HepG2 (cell line): ENCODE results near the gene KLRF2. TPM values are rescaled to one million over a fixed set of nuclear protein-coding genes. Genes with fewer than 3 reads are reported as not detected.

ENCODE experiments used
- ATAC-seq: fragments of 200-7000 bp; cut with Tn5 transposase; 3 replicates; pipeline ENCODE4 v1.9.1; 2020; ENCODE audit warnings: mild to moderate bottlenecking, moderate library complexity
- BruUV-seq: library from RNA; stranded (reverse); fragments of 400-500 nt; replicated peaks from 2 replicates; lab custom pipeline; 2021; lab: Mats Ljungman, UMichigan
- CTCF ChIA-PET: fragments of 300-600 bp; formaldehyde crosslinking; extraction: SDS; loops from one replicate; lab custom pipeline; 2021; ENCODE audit warnings: low total read pairs, inconsistent platforms, low intra/inter-chr PET ratio; lab: Yijun Ruan, JAX
- POLR2A ChIA-PET: fragments of 350-600 bp; sonication (Branson Sonifier 250); formaldehyde crosslinking; loops from one replicate; lab custom pipeline; 2020; ENCODE audit warnings: antibody characterized with exemption, inconsistent platforms; lab: Yijun Ruan, JAX
- DNase-seq: peaks from one replicate; pipeline ENCODE4 v3.0.0-alpha.2; 2015; ENCODE audit warnings: low spot score
- FAIRE-seq: peaks from 3 replicates; lab custom pipeline; 2011; peaks lifted over from hg19 to GRCh38; lab: Jason Lieb, UNC
- H2AFZ ChIP-seq: one replicate; pipeline ENCODE4 v1.6.1; 2011; ENCODE audit warnings: low read length, inconsistent platforms
- H3K27ac ChIP-seq: fragments of 300-600 bp; 3 replicates; pipeline ENCODE4 v1.8.0; 2011; ENCODE audit warnings: mixed run types, mild to moderate bottlenecking, mixed read lengths, low read length, inconsistent platforms; ENCODE audit not compliant: insufficient read depth; ENCODE audit errors: extremely low read length
- H3K27me3 ChIP-seq, 2 experiments: fragments of 200-600 bp in 1 of 2; 2 replicates in 1 of 2; 3 replicates in 1 of 2; pipeline versions ENCODE4 v1.6.0 to v1.8.0; 2011; ENCODE audit warnings: low read length in 2 of 2, mild to moderate bottlenecking in 2 of 2, moderate library complexity in 2 of 2, inconsistent platforms in 1 of 2; ENCODE audit not compliant: insufficient read depth in 2 of 2, control insufficient read depth in 1 of 2
- H3K36me3 ChIP-seq, 2 experiments: fragments of 200-600 bp in 1 of 2; replicated peaks in 1 of 2; 2 replicates in 1 of 2; 3 replicates in 1 of 2; pipeline versions ENCODE4 v1.5.1 to v1.8.0; 2011; ENCODE audit warnings: low read length in 2 of 2, inconsistent platforms in 1 of 2; ENCODE audit not compliant: insufficient read depth in 2 of 2, control insufficient read depth in 1 of 2
- H3K4me1 ChIP-seq: 2 replicates; pipeline ENCODE4 v1.5.1; 2012; ENCODE audit warnings: low read length, inconsistent platforms; ENCODE audit not compliant: insufficient read depth
- H3K4me2 ChIP-seq: 2 replicates; pipeline ENCODE4 v1.6.0; 2011; ENCODE audit warnings: low read depth, low read length, inconsistent platforms
- H3K4me3 ChIP-seq, 3 experiments: fragments of 200-600 bp in 1 of 3; sonication (generic), shearing (Covaris generic) in 1 of 3; replicated peaks in 1 of 3; 2 replicates each; pipeline ENCODE4 v1.5.1; 2011 to 2016; ENCODE audit warnings: low read length in 3 of 3, inconsistent platforms in 2 of 3, low read depth in 2 of 3, mild to moderate bottlenecking in 2 of 3, control low read depth in 1 of 3, mixed read lengths in 1 of 3; ENCODE audit not compliant: insufficient read depth in 1 of 3
- H3K79me2 ChIP-seq: one replicate; pipeline ENCODE4 v1.6.1; 2011; ENCODE audit warnings: low read length, inconsistent platforms; ENCODE audit not compliant: insufficient read depth
- H3K9ac ChIP-seq: 2 replicates; pipeline ENCODE4 v1.6.0; 2011; ENCODE audit warnings: mild to moderate bottlenecking, low read depth, low read length, inconsistent platforms; ENCODE audit not compliant: insufficient read depth
- H3K9me3 ChIP-seq: 2 replicates; pipeline ENCODE4 v1.5.1; 2012; ENCODE audit warnings: mild to moderate bottlenecking, low read length
- H4K20me1 ChIP-seq: 2 replicates; pipeline ENCODE4 v1.6.0; 2011; ENCODE audit warnings: inconsistent platforms, mild to moderate bottlenecking, low read length, moderate library complexity; ENCODE audit not compliant: insufficient read depth
- GATA4 ChIP-seq: sonication (generic); IDR thresholded peaks from 2 replicates; pipeline ENCODE4 v1.6.1; 2016; ENCODE audit warnings: antibody characterized with exemption, low read depth, borderline replicate concordance
- GFI1 ChIP-seq: sonication (generic); formaldehyde crosslinking; IDR thresholded peaks from 2 replicates; pipeline ENCODE4 v1.5.0; 2020; ENCODE audit warnings: missing genetic modification reagents, mild to moderate bottlenecking, borderline replicate concordance
- KLF13 ChIP-seq: sonication (generic); formaldehyde crosslinking; IDR thresholded peaks from 2 replicates; pipeline ENCODE4 v1.4.0; 2020; ENCODE audit warnings: mild to moderate bottlenecking, missing genetic modification reagents
- LBX2 ChIP-seq: sonication (generic); formaldehyde crosslinking; IDR thresholded peaks from 2 replicates; pipeline ENCODE4 v1.5.0; 2020; ENCODE audit warnings: missing genetic modification reagents, mild to moderate bottlenecking, borderline replicate concordance
- U2AF2 ChIP-seq: fragments of 200-400 bp; formaldehyde crosslinking; IDR thresholded peaks from 2 replicates; pipeline ENCODE4 v1.6.1; 2017; ENCODE audit warnings: low read depth, mild to moderate bottlenecking, low read length
- ZKSCAN8 ChIP-seq: IDR thresholded peaks from 2 replicates; pipeline ENCODE4 v1.6.1; 2016; ENCODE audit warnings: borderline replicate concordance, missing genetic modification reagents, missing compliant biosample characterization
- ZNF12 ChIP-seq: sonication (generic); formaldehyde crosslinking; IDR thresholded peaks from 2 replicates; pipeline ENCODE4 v1.5.0; 2020; ENCODE audit warnings: missing genetic modification reagents
- ZNF432 ChIP-seq: sonication (generic); formaldehyde crosslinking; IDR thresholded peaks from 2 replicates; pipeline ENCODE4 v1.5.0; 2020; ENCODE audit warnings: missing genetic modification reagents, mild to moderate bottlenecking, borderline replicate concordance
- WGBS: methylation state at CpG from one replicate; pipeline ENCODE4 v1.1.6; 2017; ENCODE audit warnings: low lambda C conversion rate; 5-methylcytosine and 5-hydroxymethylcytosine counted together
- in situ Hi-C: cut with HindIII; loops from 2 replicates; pipeline ENCODE4 v1.10.0; 2017; ENCODE audit warnings: low pct_unique_long_range_greater_than_20kb; ENCODE audit not compliant: extremely low pct_ligation_motif_present
- intact Hi-C: fragments of 100-400 bp; cut with micrococcal nuclease; formaldehyde crosslinking; loops from one replicate; pipeline ENCODE4 v1.10.0; 2022; ENCODE audit not compliant: unreplicated experiment
- polyA plus RNA-seq, 8 experiments: library from polyadenylated mRNA; depleted of rRNA in 3 of 8; stranded (reverse) in 7 of 8; unstranded in 1 of 8; fragments of >200 nt; fragmentation: Illumina TruSeq in 4 of 8; extraction: Trizol in 4 of 8; gene quantifications; 2 replicates each; pipeline versions ENCODE4 v1.2.1 to v1.2.3, GENCODE V29; 2011 to 2016; ENCODE audit warnings: low read depth in 4 of 8, missing spikeins in 1 of 8, mixed read lengths in 1 of 8; ENCODE audit not compliant: insufficient read depth in 1 of 8
- total RNA-seq, 5 experiments: library from RNA; depleted of rRNA; stranded (reverse); fragments of >200 nt; fragmentation: Illumina TruSeq; extraction: Trizol; gene quantifications; 2 replicates each; pipeline ENCODE4 v1.2.3, GENCODE V29; 2016; ENCODE audit warnings: low read depth in 1 of 5
- TF ChIP-seq, protein P1 (sequence below): sonication (generic); formaldehyde crosslinking; IDR thresholded peaks from 2 replicates; pipeline ENCODE4 v1.4.0; 2020; ENCODE audit warnings: missing genetic modification reagents

Gene KLRF2
- total and polyA plus RNA-seq, 2 of the 13 experiments (the other 11 are each of a cell fraction or from before 2014, with no cell fraction given): not detected

GRCh38 chr12:9933958-9934357 lies 52.7 kb downstream of the KLRF2 start:
- H3K4me2 ChIP-seq: no peak overlapping the region
- no peak overlapping the region for H2AFZ ChIP-seq
- no peaks in the 10 kb centered on the region for H3K9me3 ChIP-seq
- WGBS: 50% methylated on average over 2 of the region's 2 CpGs
- intact Hi-C loops (no loop called here), in situ Hi-C loops (no loop called here)
- no TSS peak for BruUV-seq
- H3K36me3 ChIP-seq: no peaks in the 10 kb centered on the region
- H3K4me3 ChIP-seq: no peak overlapping the region
- H3K27me3 ChIP-seq: no peaks in the 10 kb centered on the region; a peak in 1 of 5 replicates
- POLR2A ChIA-PET: no interaction called here
- H3K79me2 ChIP-seq: no peaks in the 10 kb centered on the region
- DNase-seq (no peak), FAIRE-seq (no peak), ATAC-seq (no peak)
- no peaks in the 10 kb centered on the region for H3K4me1 ChIP-seq
- H3K9ac ChIP-seq: no peak overlapping the region
- no peak overlapping the region for H3K27ac ChIP-seq
- TF ChIP-seq U2AF2 (no peak), GATA4 (no peak)
- CTCF ChIA-PET: no interaction called here
- no peaks in the 10 kb centered on the region for H4K20me1 ChIP-seq

GRCh38 chr12:9935026-9935425 lies 53.7 kb downstream of the KLRF2 start:
- Histone ChIP-seq H2AFZ (no peak overlapping the region), H3K27ac (no peak overlapping the region), H3K27me3 (no peaks in the 10 kb centered on the region; a peak in 1 of 5 replicates), H3K36me3 (no peaks in the 10 kb centered on the region), H3K79me2 (no peaks in the 10 kb centered on the region), H3K4me3 (no peak overlapping the region), H3K9me3 (no peaks in the 10 kb centered on the region), H4K20me1 (no peaks in the 10 kb centered on the region), H3K4me1 (no peaks in the 10 kb centered on the region), H3K9ac (no peak overlapping the region), H3K4me2 (no peak overlapping the region)
- 36% methylated on average over 2 of the region's 2 CpGs for WGBS
- TF ChIP-seq ZKSCAN8 (CRISPR knock-in tag): no peak
- TF ChIP-seq, protein P1, sequence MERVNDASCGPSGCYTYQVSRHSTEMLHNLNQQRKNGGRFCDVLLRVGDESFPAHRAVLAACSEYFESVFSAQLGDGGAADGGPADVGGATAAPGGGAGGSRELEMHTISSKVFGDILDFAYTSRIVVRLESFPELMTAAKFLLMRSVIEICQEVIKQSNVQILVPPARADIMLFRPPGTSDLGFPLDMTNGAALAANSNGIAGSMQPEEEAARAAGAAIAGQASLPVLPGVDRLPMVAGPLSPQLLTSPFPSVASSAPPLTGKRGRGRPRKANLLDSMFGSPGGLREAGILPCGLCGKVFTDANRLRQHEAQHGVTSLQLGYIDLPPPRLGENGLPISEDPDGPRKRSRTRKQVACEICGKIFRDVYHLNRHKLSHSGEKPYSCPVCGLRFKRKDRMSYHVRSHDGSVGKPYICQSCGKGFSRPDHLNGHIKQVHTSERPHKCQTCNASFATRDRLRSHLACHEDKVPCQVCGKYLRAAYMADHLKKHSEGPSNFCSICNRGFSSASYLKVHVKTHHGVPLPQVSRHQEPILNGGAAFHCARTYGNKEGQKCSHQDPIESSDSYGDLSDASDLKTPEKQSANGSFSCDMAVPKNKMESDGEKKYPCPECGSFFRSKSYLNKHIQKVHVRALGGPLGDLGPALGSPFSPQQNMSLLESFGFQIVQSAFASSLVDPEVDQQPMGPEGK (CRISPR knock-in tag): no peak
- TF ChIP-seq ZNF432: no peak
- no peak for TF ChIP-seq KLF13 (CRISPR knock-in tag)
- no peak for TF ChIP-seq ZNF12 (CRISPR knock-in tag)
- no peak for TF ChIP-seq GFI1 (CRISPR knock-in tag)
- TF ChIP-seq LBX2 (CRISPR knock-in tag): no peak
- POLR2A ChIA-PET: no interaction called here
- in situ Hi-C loops (no loop called here), intact Hi-C loops (no loop called here)
- ATAC-seq: no peak
- CTCF ChIA-PET: no interaction called here
- BruUV-seq: no TSS peak
- no peak for FAIRE-seq
- no peak for DNase-seq
